ENCODE data around the gene DOK6.

DNA sequence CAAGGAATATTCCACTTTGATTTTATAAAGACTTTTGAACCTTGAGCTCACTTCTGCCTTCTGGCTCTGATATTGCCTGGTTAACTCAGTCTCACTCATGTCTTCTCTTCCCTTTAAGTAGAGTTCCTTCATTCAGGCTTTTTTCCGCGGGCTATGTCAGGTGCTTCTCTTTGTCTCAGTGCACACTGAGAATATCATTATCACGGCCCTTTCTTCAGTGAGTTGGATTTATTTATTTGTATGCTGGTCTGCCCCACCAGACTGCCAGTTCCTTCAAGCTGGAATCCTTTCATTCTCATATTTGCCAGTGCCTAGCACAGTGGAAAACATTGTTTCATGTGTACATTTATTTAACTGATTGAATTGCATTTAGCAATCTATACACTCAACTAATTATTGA lies 136.5 kb downstream of the DOK6 start:
- no peak for TF ChIP-seq MEF2A (IDR thresholded peaks at IDR 0.05; ENCODE audit: control insufficient read depth, low read depth, low read length)
- TF ChIP-seq OTX1 (CRISPR knock-in tag; IDR thresholded peaks at IDR 0.05) = no peak
- TF ChIP-seq POLR2A (conservative IDR thresholded peaks at IDR 0.05) = no peak
